HepG2 (cell line): ENCODE measurements around the gene SIT1. TPM values are rescaled to one million over a fixed set of nuclear protein-coding genes. Genes with fewer than 3 reads are reported as not detected.

ENCODE experiments used
- ARID5B ChIP-seq: IDR thresholded peaks from 2 replicates; pipeline ENCODE4 v1.4.0; 2020; ENCODE audit warnings: mild to moderate bottlenecking, missing genetic modification reagents
- BHLHE40 ChIP-seq: IDR thresholded peaks from 2 replicates; pipeline ENCODE4 v1.6.1; 2011; ENCODE audit warnings: low read length, improper control_type of control experiment
- DNMT1 ChIP-seq: sonication (generic); formaldehyde crosslinking; IDR thresholded peaks from 2 replicates; pipeline ENCODE4 v1.5.1; 2020; ENCODE audit warnings: mild to moderate bottlenecking, missing genetic modification reagents
- DNMT3B ChIP-seq: conservative IDR thresholded peaks from 2 replicates; pipeline ENCODE4 v1.6.1; 2016; ENCODE audit warnings: missing biosample characterization, control low read depth
- DZIP1 ChIP-seq: sonication (generic); formaldehyde crosslinking; IDR thresholded peaks from 2 replicates; pipeline ENCODE4 v1.5.0; 2020; ENCODE audit warnings: mild to moderate bottlenecking, missing genetic modification reagents
- HBP1 ChIP-seq: IDR thresholded peaks from 2 replicates; pipeline ENCODE4 v1.6.1; 2016; ENCODE audit warnings: low read depth, control low read depth
- KDM4B ChIP-seq: sonication (generic); formaldehyde crosslinking; IDR thresholded peaks from 2 replicates; pipeline ENCODE4 v1.4.0; 2020; ENCODE audit warnings: missing genetic modification reagents
- MED13 ChIP-seq: sonication (generic); formaldehyde crosslinking; IDR thresholded peaks from 2 replicates; pipeline ENCODE4 v1.5.0; 2020; ENCODE audit warnings: missing genetic modification reagents
- NR1H2 ChIP-seq: sonication (generic); formaldehyde crosslinking; IDR thresholded peaks from 2 replicates; pipeline ENCODE4 v1.8.1; 2022; ENCODE audit warnings: low read depth, missing genetic modification reagents, borderline replicate concordance
- RBFOX2 ChIP-seq: fragments of 200-400 bp; formaldehyde crosslinking; IDR thresholded peaks from 2 replicates; pipeline ENCODE4 v1.6.1; 2017; ENCODE audit warnings: low read depth, mild to moderate bottlenecking, low read length
- TFAP4 ChIP-seq: sonication (generic); IDR thresholded peaks from 2 replicates; pipeline ENCODE4 v1.6.1; 2016; ENCODE audit warnings: low read depth, borderline replicate concordance
- ZBTB37 ChIP-seq: sonication (generic); formaldehyde crosslinking; IDR thresholded peaks from 2 replicates; pipeline ENCODE4 v1.4.0; 2020; ENCODE audit warnings: mild to moderate bottlenecking, missing genetic modification reagents
- ZC3H4 ChIP-seq: sonication (generic); formaldehyde crosslinking; IDR thresholded peaks from 2 replicates; pipeline ENCODE4 v1.4.0; 2020; ENCODE audit warnings: missing genetic modification reagents, borderline replicate concordance
- ZNF331 ChIP-seq: sonication (generic); formaldehyde crosslinking; IDR thresholded peaks from 2 replicates; pipeline ENCODE4 v1.4.0; 2020; ENCODE audit warnings: missing genetic modification reagents
- ZNF503 ChIP-seq: sonication (generic); formaldehyde crosslinking; IDR thresholded peaks from 2 replicates; pipeline ENCODE4 v1.4.0; 2020; ENCODE audit warnings: missing genetic modification reagents
- ZNF777 ChIP-seq: sonication (generic); formaldehyde crosslinking; IDR thresholded peaks from 2 replicates; pipeline ENCODE4 v1.4.0; 2020; ENCODE audit warnings: missing genetic modification reagents
- ZNF891 ChIP-seq: sonication (generic); formaldehyde crosslinking; IDR thresholded peaks from 2 replicates; pipeline ENCODE4 v1.5.0; 2020; ENCODE audit warnings: mild to moderate bottlenecking, missing genetic modification reagents
- polyA plus RNA-seq, 8 experiments: library from polyadenylated mRNA; depleted of rRNA in 3 of 8; stranded (reverse) in 7 of 8; unstranded in 1 of 8; fragments of >200 nt; fragmentation: Illumina TruSeq in 4 of 8; extraction: Trizol in 4 of 8; gene quantifications; 2 replicates each; pipeline versions ENCODE4 v1.2.1 to v1.2.3, GENCODE V29; 2011 to 2016; ENCODE audit warnings: low read depth in 4 of 8, missing spikeins in 1 of 8, mixed read lengths in 1 of 8; ENCODE audit not compliant: insufficient read depth in 1 of 8
- total RNA-seq, 5 experiments: library from RNA; depleted of rRNA; stranded (reverse); fragments of >200 nt; fragmentation: Illumina TruSeq; extraction: Trizol; gene quantifications; 2 replicates each; pipeline ENCODE4 v1.2.3, GENCODE V29; 2016; ENCODE audit warnings: low read depth in 1 of 5

Gene SIT1
- total and polyA plus RNA-seq, 2 of the 13 experiments (the other 11 are each of a cell fraction or from before 2014, with no cell fraction given), result 0.09 to 6.7 TPM

- TF ChIP-seq ZNF503 (CRISPR knock-in tag) (no peak), DZIP1 (CRISPR knock-in tag) (no peak), KDM4B (CRISPR knock-in tag) (no peak), NR1H2 (CRISPR knock-in tag) (no peak), BHLHE40 (peak; percentile 48; the same call in 1 of the 2 replicates), ARID5B (CRISPR knock-in tag) (peak; percentile 36; the same call in 1 of the 2 replicates), DNMT1 (CRISPR knock-in tag) (no peak), DNMT3B (CRISPR knock-in tag) (no peak), MED13 (no peak), ZBTB37 (CRISPR knock-in tag) (no peak), HBP1 (CRISPR knock-in tag) (no peak), ZNF891 (no peak), ZC3H4 (CRISPR knock-in tag) (no peak), ZNF331 (CRISPR knock-in tag) (no peak), RBFOX2 (no peak), ZNF777 (no peak), TFAP4 (no peak)
Measured at GRCh38 chr9:35651956-35652828, 1.5 kb upstream of the SIT1 start (continued).
